Gastrocnemius medialis (tissue), 4 donors: ENCODE measurements around the gene PNPO. TPM values are rescaled to one million over a fixed set of nuclear protein-coding genes. Genes with fewer than 3 reads are reported as not detected.

ENCODE experiments used
- ATAC-seq, 2 donors: fragments of 150-250 bp; one replicate each; pipeline ENCODE4 v1.9.1; 2016
- DNase-seq, 2 donors: peaks; one replicate each; pipeline ENCODE4 v3.0.0-alpha.2; 2019
- H3K27ac ChIP-seq, 4 donors: fragments of 200-600 bp; sonication (generic); 1 replicate in 1 of 4; 2 replicates in 3 of 4; pipeline ENCODE4 v1.5.1; 2016 to 2018; ENCODE audit warnings: mild to moderate bottlenecking in 2 of 4, moderate library complexity in 1 of 4
- H3K27me3 ChIP-seq, 3 donors: fragments of 200-600 bp; sonication (generic) in 2 of 3; 1 replicate in 1 of 3; 2 replicates in 2 of 3; pipeline versions ENCODE4 v1.5.1 to v1.6.0; 2016 to 2019; ENCODE audit warnings: mild to moderate bottlenecking in 1 of 3, moderate library complexity in 1 of 3
- H3K36me3 ChIP-seq, 2 donors: fragments of 200-600 bp; sonication (generic) in 1 of 2; one replicate each; pipeline ENCODE4 v1.5.1; 2017 to 2018
- H3K4me1 ChIP-seq, 2 donors: fragments of 200-600 bp; sonication (generic) in 1 of 2; one replicate each; pipeline ENCODE4 v1.5.1; 2016 to 2017; ENCODE audit warnings: mild to moderate bottlenecking in 2 of 2
- H3K4me3 ChIP-seq, 4 donors: fragments of 200-600 bp; sonication (generic) in 3 of 4; 1 replicate in 1 of 4; 2 replicates in 3 of 4; pipeline ENCODE4 v1.5.1; 2016 to 2019; ENCODE audit warnings: mild to moderate bottlenecking in 2 of 4
- H3K9me3 ChIP-seq, 3 donors: fragments of 200-600 bp; sonication (generic) in 2 of 3; 1 replicate in 1 of 3; 2 replicates in 2 of 3; pipeline ENCODE4 v1.5.1; 2016 to 2019
- POLR2A ChIP-seq, 2 donors: fragments of 450-650 bp; IDR thresholded peaks; one replicate each; pipeline ENCODE4 v1.6.1; 2017; ENCODE audit warnings: antibody characterized with exemption in 2 of 2, mild to moderate bottlenecking in 2 of 2, moderate library complexity in 2 of 2
- in situ Hi-C, 4 donors: fragments of 200-750 bp; cut with MboI; loops; one replicate each; pipeline versions ENCODE4 v1.15.0 to v1.8.0; 2017; ENCODE audit warnings: low sequenced_read_pairs in 4 of 4
- intact Hi-C: fragments of 100-400 bp; cut with DNase I; formaldehyde crosslinking; loops from one replicate; pipeline ENCODE4 v1.15.1; 2023; ENCODE audit warnings: low total_unique reads
- total RNA-seq, 4 donors: library from RNA; depleted of rRNA; stranded (reverse); fragments of >200 nt; gene quantifications; one replicate each; pipeline versions ENCODE4 v1.1.0 to v1.2.3, GENCODE V29; 2016
- TF ChIP-seq, protein P1 (sequence below), 5 experiments: fragments of 450-650 bp in 3 of 5; fragments of 200-600 bp in 2 of 5; sonication (generic) in 2 of 5; IDR thresholded peaks in 4 of 5; conservative IDR thresholded peaks in 1 of 5; 1 replicate in 4 of 5; 2 replicates in 1 of 5; pipeline ENCODE4 v1.5.1; 2016 to 2019; ENCODE audit warnings: antibody characterized with exemption in 5 of 5, mild to moderate bottlenecking in 3 of 5, moderate library complexity in 3 of 5

PNPO gene
- total RNA-seq, 4 donors from 2014 or later, result 27.9 to 64.0 (median 41.5) TPM

DNA sequence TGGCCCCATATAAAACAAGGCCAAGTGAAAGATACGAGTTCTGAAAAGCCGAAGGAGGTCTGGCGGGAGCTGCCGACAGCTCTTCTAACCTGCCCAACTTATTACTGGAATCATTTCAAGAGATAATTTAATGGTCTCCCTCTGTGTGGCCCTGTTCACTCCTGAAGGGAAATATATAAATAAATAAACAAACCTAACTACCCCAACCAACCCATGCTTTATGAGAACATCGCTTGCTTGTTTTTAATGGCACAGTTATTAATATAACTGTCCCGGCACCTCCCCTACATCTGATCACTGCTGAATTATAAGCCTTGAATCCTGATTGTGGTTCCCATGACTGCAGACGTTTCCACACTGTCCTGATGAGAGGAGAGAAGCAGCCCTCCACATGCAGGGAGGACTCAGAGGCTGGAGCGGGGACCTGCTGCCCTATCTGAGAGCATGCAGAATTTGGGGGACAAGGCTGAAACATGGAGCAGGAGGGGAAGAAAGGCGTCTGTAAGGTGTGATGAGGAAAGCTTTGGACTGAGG, 51.7 kb downstream of the PNPO start:
- peaks cover 0 to 2% (median 0%) of the 10 kb centered on the region in 3 donors for H3K27me3 ChIP-seq
- no peak overlapping the region for H3K4me3 ChIP-seq
- DNase-seq (no peak), ATAC-seq (no peak)
- no peaks in the 10 kb centered on the region for H3K36me3 ChIP-seq
- intact Hi-C loops, result no loop called here
- TF ChIP-seq, protein P1, sequence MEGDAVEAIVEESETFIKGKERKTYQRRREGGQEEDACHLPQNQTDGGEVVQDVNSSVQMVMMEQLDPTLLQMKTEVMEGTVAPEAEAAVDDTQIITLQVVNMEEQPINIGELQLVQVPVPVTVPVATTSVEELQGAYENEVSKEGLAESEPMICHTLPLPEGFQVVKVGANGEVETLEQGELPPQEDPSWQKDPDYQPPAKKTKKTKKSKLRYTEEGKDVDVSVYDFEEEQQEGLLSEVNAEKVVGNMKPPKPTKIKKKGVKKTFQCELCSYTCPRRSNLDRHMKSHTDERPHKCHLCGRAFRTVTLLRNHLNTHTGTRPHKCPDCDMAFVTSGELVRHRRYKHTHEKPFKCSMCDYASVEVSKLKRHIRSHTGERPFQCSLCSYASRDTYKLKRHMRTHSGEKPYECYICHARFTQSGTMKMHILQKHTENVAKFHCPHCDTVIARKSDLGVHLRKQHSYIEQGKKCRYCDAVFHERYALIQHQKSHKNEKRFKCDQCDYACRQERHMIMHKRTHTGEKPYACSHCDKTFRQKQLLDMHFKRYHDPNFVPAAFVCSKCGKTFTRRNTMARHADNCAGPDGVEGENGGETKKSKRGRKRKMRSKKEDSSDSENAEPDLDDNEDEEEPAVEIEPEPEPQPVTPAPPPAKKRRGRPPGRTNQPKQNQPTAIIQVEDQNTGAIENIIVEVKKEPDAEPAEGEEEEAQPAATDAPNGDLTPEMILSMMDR (IDR thresholded peaks at IDR 0.05 in 4 of 5, conservative IDR thresholded peaks at IDR 0.05 in 1 of 5), result no peak
- TF ChIP-seq POLR2A (IDR thresholded peaks at IDR 0.05), result no peak
- H3K4me1 ChIP-seq, result no peaks in the 10 kb centered on the region
- no peak overlapping the region for H3K27ac ChIP-seq
- H3K9me3 ChIP-seq, result no peaks in the 10 kb centered on the region
- in situ Hi-C loops, result no loop called here

DNA sequence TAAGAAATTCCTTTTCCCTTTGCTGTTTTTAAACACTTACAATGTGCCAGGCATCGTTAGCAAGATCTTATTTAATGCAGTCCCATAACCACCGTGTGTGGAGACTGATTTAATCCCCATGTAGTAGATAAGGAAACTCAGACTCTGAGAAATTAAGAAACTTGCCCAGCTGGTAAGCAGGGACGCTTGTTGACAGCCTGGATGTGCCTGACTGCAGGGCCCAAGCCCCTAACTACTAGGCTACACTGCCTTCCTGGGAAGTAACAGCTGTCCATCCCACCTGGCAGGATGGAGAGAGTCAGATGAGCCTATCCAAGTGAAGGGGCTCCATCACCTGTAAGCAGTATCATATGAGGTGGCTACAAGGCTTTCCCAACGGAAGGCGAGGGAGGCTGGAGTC, 52.6 kb downstream of the PNPO start:
- DNase-seq (no peak), ATAC-seq (no peak)
- in situ Hi-C loops (no loop called here), intact Hi-C loops (no loop called here)
- TF ChIP-seq, protein P1 (IDR thresholded peaks at IDR 0.05 in 4 of 5, conservative IDR thresholded peaks at IDR 0.05 in 1 of 5), result no peak
- no peak for TF ChIP-seq POLR2A (IDR thresholded peaks at IDR 0.05)
- no peak overlapping the region for H3K4me3 ChIP-seq
- no peaks in the 10 kb centered on the region for H3K36me3 ChIP-seq
- no peak overlapping the region for H3K27ac ChIP-seq
- H3K27me3 ChIP-seq, result peaks cover 0 to 2% (median 0%) of the 10 kb centered on the region in 3 donors
- H3K9me3 ChIP-seq, result no peaks in the 10 kb centered on the region
- no peaks in the 10 kb centered on the region for H3K4me1 ChIP-seq

DNA sequence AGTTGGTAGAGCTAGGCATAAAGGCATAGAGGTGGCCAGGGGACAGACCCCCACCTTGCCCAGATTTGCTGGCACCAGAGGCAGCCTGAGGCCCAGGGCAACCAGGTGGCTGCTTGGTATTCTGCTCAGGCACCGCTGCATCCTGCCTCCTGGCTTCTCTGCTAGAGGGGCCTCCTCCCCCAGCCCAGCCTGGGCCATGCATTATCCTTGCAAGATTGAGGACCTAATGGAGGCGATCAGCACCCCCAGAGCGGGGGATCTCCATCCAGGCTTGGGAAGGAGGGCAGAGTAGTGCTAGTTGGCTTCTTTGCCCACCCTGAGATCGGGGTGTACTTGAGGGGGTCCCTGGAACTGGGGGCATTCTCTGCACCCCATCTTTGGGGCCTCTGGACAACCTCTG, 53.4 kb downstream of the PNPO start:
- no peaks in the 10 kb centered on the region for H3K4me1 ChIP-seq
- H3K4me3 ChIP-seq, result no peak overlapping the region
- H3K27me3 ChIP-seq, result peaks cover 0 to 2% (median 0%) of the 10 kb centered on the region in 3 donors
- TF ChIP-seq, protein P1 (IDR thresholded peaks at IDR 0.05 in 4 of 5, conservative IDR thresholded peaks at IDR 0.05 in 1 of 5), result no peak
- TF ChIP-seq POLR2A (IDR thresholded peaks at IDR 0.05), result no peak
- intact Hi-C loops, result no loop called here
- H3K27ac ChIP-seq, result no peak overlapping the region
- no peak for DNase-seq
- no peak for ATAC-seq
- in situ Hi-C loops, result no loop called here
- no peaks in the 10 kb centered on the region for H3K9me3 ChIP-seq
- H3K36me3 ChIP-seq, result no peaks in the 10 kb centered on the region

DNA sequence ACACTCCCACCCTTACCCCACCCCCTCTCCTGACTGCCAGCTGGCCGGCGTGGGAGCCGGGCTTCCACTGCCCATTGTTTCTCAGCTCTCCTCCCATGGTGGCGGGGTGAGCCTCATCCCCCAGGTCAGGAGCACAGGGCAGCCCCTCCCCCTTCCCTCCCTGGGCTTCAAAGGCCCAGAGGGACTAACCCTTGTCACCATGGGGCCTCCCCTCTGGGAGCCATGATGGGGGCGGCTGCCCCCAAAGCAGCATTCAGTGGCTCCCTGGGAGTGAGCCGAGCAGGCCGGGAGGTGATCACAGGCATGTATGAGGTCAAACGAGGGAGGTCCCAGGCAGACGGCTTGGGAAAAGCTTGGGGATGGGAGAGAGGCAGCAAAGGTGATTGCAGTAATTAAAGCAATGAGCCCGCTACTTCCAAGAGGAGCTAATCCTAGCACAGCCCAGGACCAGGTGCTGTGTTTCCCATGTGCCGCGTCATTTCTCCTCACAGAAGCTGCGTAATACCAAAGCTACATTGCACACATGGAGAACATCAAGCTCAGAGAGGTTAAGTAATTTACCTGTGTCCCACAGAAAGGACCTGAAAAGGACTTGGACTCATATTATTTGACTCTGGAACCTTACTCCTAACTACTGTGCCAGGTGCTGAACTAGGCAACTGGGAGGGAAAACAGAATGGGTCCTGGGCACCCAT, 54.0 kb downstream of the PNPO start:
- ATAC-seq (no peak), DNase-seq (no peak)
- H3K9me3 ChIP-seq, result no peaks in the 10 kb centered on the region
- no peaks in the 10 kb centered on the region for H3K36me3 ChIP-seq
- H3K27ac ChIP-seq, result no peak overlapping the region
- intact Hi-C loops (no loop called here), in situ Hi-C loops (no loop called here)
- H3K4me1 ChIP-seq, result no peaks in the 10 kb centered on the region
- H3K4me3 ChIP-seq, result no peak overlapping the region
- peaks cover 0 to 2% (median 0%) of the 10 kb centered on the region in 3 donors for H3K27me3 ChIP-seq
- TF ChIP-seq POLR2A (IDR thresholded peaks at IDR 0.05), result no peak

DNA sequence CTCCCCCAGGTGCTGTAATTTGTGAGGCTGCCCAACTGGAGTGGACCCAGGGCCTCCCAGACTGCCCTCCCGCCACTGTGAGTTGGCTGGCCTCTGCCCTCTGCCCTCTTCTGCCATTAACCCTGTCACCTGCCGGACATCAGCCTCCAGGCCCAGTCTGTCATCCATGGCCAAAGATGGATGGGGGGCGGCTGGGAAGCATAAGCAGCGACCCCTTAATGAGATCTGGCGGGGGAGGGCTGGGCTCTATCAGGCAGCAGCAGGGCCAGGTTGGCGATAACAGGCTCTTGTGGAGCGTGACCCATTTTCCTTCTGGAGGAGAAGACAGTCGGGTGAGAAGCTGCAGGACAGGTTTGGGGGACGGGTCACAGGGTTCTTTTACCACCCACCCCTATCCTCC, 54.8 kb downstream of the PNPO start:
- Histone ChIP-seq H3K27me3 (peaks cover 0 to 2% (median 0%) of the 10 kb centered on the region in 3 donors), H3K27ac (no peak overlapping the region), H3K4me3 (no peak overlapping the region), H3K9me3 (no peaks in the 10 kb centered on the region), H3K4me1 (no peaks in the 10 kb centered on the region), H3K36me3 (no peaks in the 10 kb centered on the region)
- in situ Hi-C loops (no loop called here), intact Hi-C loops (no loop called here)
- DNase-seq, result no peak
- TF ChIP-seq, protein P1 (IDR thresholded peaks at IDR 0.05 in 4 of 5, conservative IDR thresholded peaks at IDR 0.05 in 1 of 5), result no peak
- no peak for TF ChIP-seq POLR2A (IDR thresholded peaks at IDR 0.05)
- ATAC-seq, result no peak
